ENCODE results near the gene VKORC1L1. TPM values are rescaled to one million over a fixed set of nuclear protein-coding genes. Genes with fewer than 3 reads are reported as not detected.

Gene VKORC1L1
- total and polyA plus RNA-seq, 2 of the 8 experiments (the other 6 are each of a cell fraction or from before 2014, with no cell fraction given) = 12.7 to 45.3 TPM

- H2BK12ac ChIP-seq (ENCODE audit: low read depth, low read length) = no peak within 1 kb of the TSS
- ChIA-PET CTCF (ENCODE audit: partially characterized antibody) (no interaction called here), POLR2A (ENCODE audit: partially characterized antibody) (interaction anchor here (0.7 to 2.1 kb wide), 5 partner anchors 8 to 673 kb away, joined by 3 to 6 read pairs (median 3); no protein-coding TSS in a partner anchor)
- peak within 1 kb of the TSS; percentile 96 for H4K8ac ChIP-seq (ENCODE audit: extremely low read depth, insufficient read depth, low read length)
- WGBS, 2 experiments (ENCODE audit: extremely low coverage in 1 of 2, insufficient coverage in 1 of 2, insufficient read length in 1 of 2, insufficient replicate concordance in 2 of 2, low coverage in 1 of 2, low lambda C conversion rate in 2 of 2, missing lambda C conversion rate in 1 of 2) = 9% methylated on average over 49 of the region's 62 CpGs; no CpG with 5 or more reads in 1 of the 2 experiments
- peak within 1 kb of the TSS; percentile 67 for H4K5ac ChIP-seq (ENCODE audit: insufficient read length, low read depth, low read length)
- no peak within 1 kb of the TSS for H2BK20ac ChIP-seq (ENCODE audit: low read length)
- H3K27ac ChIP-seq (ENCODE audit: low read depth, low read length) = peak within 1 kb of the TSS; percentile 73; the same call in 1 of the 2 replicates
- H3K9me3 ChIP-seq (ENCODE audit: insufficient read depth in 2 of 2, low read depth in 1 of 2, low read length in 1 of 2) = no peaks in the 10 kb centered on the region
- H3K79me1 ChIP-seq (ENCODE audit: low read depth, low read length) = no peaks in the 10 kb centered on the region; the same call in none of the 2 replicates
- peak within 1 kb of the TSS; percentile 17 to 65 for H3K4me2 ChIP-seq (ENCODE audit: insufficient read depth in 1 of 2, low read depth in 2 of 2, low read length in 2 of 2)
- no peaks in the 10 kb centered on the region for H3K23me2 ChIP-seq (ENCODE audit: low read depth, low read length)
- H3K4me3 ChIP-seq (ENCODE audit: extremely low read depth in 1 of 4, insufficient read depth in 2 of 4, low read depth in 3 of 4, low read length in 4 of 4) = peak within 1 kb of the TSS; percentile 64 to 93 (median 77)
- H3K36me3 ChIP-seq (ENCODE audit: control insufficient read depth in 2 of 4, insufficient read depth in 4 of 4, low read length in 3 of 4) = peaks cover 7 to 12% (median 10%) of the 10 kb centered on the region in 4 experiments; a peak in 7 of 8 replicates
- H2AFZ ChIP-seq (ENCODE audit: low read length) = peak within 1 kb of the TSS; percentile 95
- peak within 1 kb of the TSS; percentile 66; the same call in 1 of the 2 replicates for H2BK5ac ChIP-seq (ENCODE audit: low read depth, low read length)
- peaks cover 0 to 16% of the 10 kb centered on the region in 2 experiments; a peak in 2 of 4 replicates for H3K79me2 ChIP-seq (ENCODE audit: control insufficient read depth in 1 of 2, insufficient read depth in 2 of 2, low read length in 2 of 2)
- H3K56ac ChIP-seq (replicated peaks; ENCODE audit: insufficient read length, low read depth, low read length) = peak within 1 kb of the TSS; percentile 64
- no peak within 1 kb of the TSS for H2BK120ac ChIP-seq (replicated peaks; ENCODE audit: low read depth, low read length)
- H2BK15ac ChIP-seq (ENCODE audit: low read length) = no peak within 1 kb of the TSS
- no peaks in the 10 kb centered on the region for H3K27me3 ChIP-seq (replicated peaks in 1 of 4; ENCODE audit: control insufficient read depth in 3 of 4, extremely low read depth in 1 of 4, insufficient read depth in 3 of 4, low read length in 3 of 4)
- H3K18ac ChIP-seq (ENCODE audit: extremely low read depth, low read length) = peak within 1 kb of the TSS; percentile 83
- H3K4me1 ChIP-seq (replicated peaks in 1 of 4; ENCODE audit: control insufficient read depth in 3 of 4, insufficient read depth in 4 of 4, low read length in 3 of 4) = peaks cover 0 to 6% (median 2%) of the 10 kb centered on the region in 4 experiments; a peak in 4 of 7 replicates
- H4K20me1 ChIP-seq (replicated peaks in 1 of 2; ENCODE audit: control insufficient read depth in 1 of 2, insufficient read depth in 2 of 2, low read length in 2 of 2) = peaks cover 4 to 12% of the 10 kb centered on the region in 2 experiments
- peak within 1 kb of the TSS; percentile 77 to 90 (median 83) for H3K9ac ChIP-seq (replicated peaks in 1 of 4; ENCODE audit: extremely low read depth in 1 of 4, low read depth in 3 of 4, low read length in 3 of 4)
- H3K14ac ChIP-seq (ENCODE audit: insufficient read length) = no peak within 1 kb of the TSS
- H4K91ac ChIP-seq (replicated peaks; ENCODE audit: insufficient read length, low read length) = no peak within 1 kb of the TSS
- no peak within 1 kb of the TSS for H3K23ac ChIP-seq (ENCODE audit: insufficient read length)
- peak; percentile 79 to 98 for DNase-seq (ENCODE audit: low read depth in 1 of 2, low spot score in 2 of 2)
- no peak within 1 kb of the TSS for H2AK5ac ChIP-seq (ENCODE audit: low read depth, low read length)
- H3K4ac ChIP-seq (replicated peaks; ENCODE audit: insufficient read length, low read depth, low read length) = no peak within 1 kb of the TSS
- no peak for FAIRE-seq
- TF ChIP-seq TBP (IDR thresholded peaks at IDR 0.05; ENCODE audit: low read depth, low read length) = peak; percentile 89
- TF ChIP-seq CHD1 (IDR thresholded peaks at IDR 0.05; ENCODE audit: low read depth, low read length) = no peak
- TF ChIP-seq KDM5A (IDR thresholded peaks at IDR 0.05; ENCODE audit: low read length) = no peak
- peak; percentile 66 for TF ChIP-seq SP1 (IDR thresholded peaks at IDR 0.05; ENCODE audit: low read depth, low read length)
- peak; percentile 96 for TF ChIP-seq MAX (IDR thresholded peaks at IDR 0.05)
- no peak for TF ChIP-seq BACH1 (IDR thresholded peaks at IDR 0.05; ENCODE audit: low read length)
- TF ChIP-seq PHF8 (conservative IDR thresholded peaks at IDR 0.05; ENCODE audit: low read depth, low read length) = peak; percentile 99
- peak; percentile 98 for TF ChIP-seq TAF1 (IDR thresholded peaks at IDR 0.05; ENCODE audit: low read depth, low read length)
- peak; percentile 97 for TF ChIP-seq CREB1 (IDR thresholded peaks at IDR 0.05)
- TF ChIP-seq BCL11A (IDR thresholded peaks at IDR 0.05; ENCODE audit: low read depth in 2 of 2, low read length in 2 of 2) = no peak
- TF ChIP-seq EP300 (IDR thresholded peaks at IDR 0.05; ENCODE audit: borderline replicate concordance in 1 of 2, low read depth in 2 of 2, low read length in 2 of 2) = 0 out of 3 replicates have a peak, but pooled peaks of 1 of the 2 experiments have one; percentile 73
- TF ChIP-seq CBX5 (IDR thresholded peaks at IDR 0.05; ENCODE audit: low read depth, low read length) = no peak
These were observed 109.3 kb downstream of the VKORC1L1 start, which contains the start of gene GUSB for GRCh38 chr7:65981965-65982792. TSS of gene GUSB (minus strand) at chr7:65982213. CDS start at chr7:65982183, 30 bp downstream.
